Loucy (cell line): ENCODE results near the gene S100A3.

Source experiments
- EZH2phosphoT487 ChIP-seq: fragments of 200-600 bp; IDR thresholded peaks from 2 replicates; pipeline ENCODE4 v1.6.1; 2018; ENCODE audit warnings: antibody characterized with exemption, mild to moderate bottlenecking, moderate library complexity, borderline replicate concordance
- TF ChIP-seq, protein P1 (sequence below): fragments of 200-600 bp; sonication (generic); conservative IDR thresholded peaks from 2 replicates; pipeline ENCODE4 v1.5.1; 2014; ENCODE audit warnings: mild to moderate bottlenecking, antibody characterized with exemption, low read length

DNA sequence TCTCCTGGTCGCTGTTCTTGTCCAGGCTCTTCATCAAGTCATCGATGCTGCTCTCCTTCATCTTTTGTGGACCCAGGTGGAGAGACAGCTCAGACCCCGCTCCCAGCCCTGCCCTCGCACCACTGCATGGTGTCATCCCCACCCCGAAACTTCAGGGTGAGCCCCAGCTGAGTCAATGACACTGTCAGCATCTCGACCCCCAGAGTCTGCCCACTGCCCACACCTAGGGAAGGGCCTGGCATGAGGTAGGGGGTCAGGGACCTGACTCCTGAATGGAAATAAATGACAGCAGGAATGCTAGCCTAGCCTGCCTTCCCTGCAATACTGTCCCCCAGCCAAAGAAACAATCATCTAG lies 11.7 kb downstream of the S100A3 start:
- TF ChIP-seq, protein P1, sequence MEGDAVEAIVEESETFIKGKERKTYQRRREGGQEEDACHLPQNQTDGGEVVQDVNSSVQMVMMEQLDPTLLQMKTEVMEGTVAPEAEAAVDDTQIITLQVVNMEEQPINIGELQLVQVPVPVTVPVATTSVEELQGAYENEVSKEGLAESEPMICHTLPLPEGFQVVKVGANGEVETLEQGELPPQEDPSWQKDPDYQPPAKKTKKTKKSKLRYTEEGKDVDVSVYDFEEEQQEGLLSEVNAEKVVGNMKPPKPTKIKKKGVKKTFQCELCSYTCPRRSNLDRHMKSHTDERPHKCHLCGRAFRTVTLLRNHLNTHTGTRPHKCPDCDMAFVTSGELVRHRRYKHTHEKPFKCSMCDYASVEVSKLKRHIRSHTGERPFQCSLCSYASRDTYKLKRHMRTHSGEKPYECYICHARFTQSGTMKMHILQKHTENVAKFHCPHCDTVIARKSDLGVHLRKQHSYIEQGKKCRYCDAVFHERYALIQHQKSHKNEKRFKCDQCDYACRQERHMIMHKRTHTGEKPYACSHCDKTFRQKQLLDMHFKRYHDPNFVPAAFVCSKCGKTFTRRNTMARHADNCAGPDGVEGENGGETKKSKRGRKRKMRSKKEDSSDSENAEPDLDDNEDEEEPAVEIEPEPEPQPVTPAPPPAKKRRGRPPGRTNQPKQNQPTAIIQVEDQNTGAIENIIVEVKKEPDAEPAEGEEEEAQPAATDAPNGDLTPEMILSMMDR: no peak
- TF ChIP-seq EZH2phosphoT487: no peak
